ENCODE data around the gene HSF5. TPM values are rescaled to one million over a fixed set of nuclear protein-coding genes. Genes with fewer than 3 reads are reported as not detected.

The HSF5 gene
- total and polyA plus RNA-seq, 2 of the 4 experiments (the other 2 are of a cell fraction): not detected

DNA sequence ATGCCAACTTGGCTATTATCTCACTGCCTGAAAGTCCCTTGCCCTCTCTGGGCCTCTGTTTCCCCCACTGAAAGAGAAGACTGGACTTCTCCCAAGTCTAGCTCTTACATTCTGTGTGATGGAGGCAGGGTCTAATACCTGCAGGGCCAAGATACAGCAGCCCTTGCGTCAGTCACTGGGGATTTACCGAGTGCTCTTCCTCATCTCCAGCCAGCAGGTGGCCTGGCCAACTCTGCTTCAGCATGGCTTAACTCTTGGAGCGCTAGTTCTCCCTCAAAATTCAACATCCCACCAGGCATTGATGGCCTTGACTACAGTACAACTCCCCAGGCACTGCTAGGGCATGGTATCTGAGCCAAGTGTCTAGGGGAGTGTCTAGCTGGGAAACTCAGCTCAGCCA, 46.1 kb upstream of the HSF5 start:
- no peak for ATAC-seq (ENCODE audit: low read depth)
- H3K4me2 ChIP-seq (ENCODE audit: low read depth, low read length): no peak overlapping the region

More for the DNA sequence above, 46.1 kb upstream of the HSF5 start:
- Histone ChIP-seq H2AK5ac (ENCODE audit: low read depth, low read length) (no peak overlapping the region), H2BK15ac (ENCODE audit: low read depth, low read length) (no peak overlapping the region), H3K23ac (ENCODE audit: low read depth, low read length) (no peak overlapping the region), H2BK20ac (ENCODE audit: low read depth, low read length) (no peak overlapping the region), H2BK5ac (ENCODE audit: low read depth, low read length, poor library complexity, severe bottlenecking) (no peak overlapping the region), H3K27me3 (ENCODE audit: control insufficient read depth, insufficient read depth, low read length) (peaks cover 18% of the 10 kb centered on the region), H3K4me3 (ENCODE audit: insufficient read depth, low read depth, low read length) (no peak overlapping the region), H4K8ac (ENCODE audit: low read depth in 2 of 2, low read length in 2 of 2) (no peak overlapping the region), H3K9me3 (ENCODE audit: control insufficient read depth, insufficient read depth, low read length) (no peaks in the 10 kb centered on the region), H3K27ac (ENCODE audit: insufficient read depth, low read length) (no peak overlapping the region), H4K91ac (ENCODE audit: insufficient read depth, low read depth, low read length) (no peak overlapping the region), H3K4me1 (ENCODE audit: control insufficient read depth, insufficient read depth, low read length) (peaks cover 5% of the 10 kb centered on the region; the same call in 1 of the 2 replicates), H3K36me3 (ENCODE audit: control insufficient read depth, insufficient read depth, low read length) (no peaks in the 10 kb centered on the region), H2AFZ (replicated peaks; ENCODE audit: low read length, poor library complexity) (no peak overlapping the region), H4K20me1 (ENCODE audit: insufficient read depth, low read length) (no peaks in the 10 kb centered on the region), H3K9me1 (ENCODE audit: insufficient read depth, low read length) (peaks cover 6% of the 10 kb centered on the region; the same call in 1 of the 2 replicates), H2BK120ac (ENCODE audit: low read depth, low read length) (no peak overlapping the region), H3K56ac (ENCODE audit: extremely low read depth, insufficient read depth, low read length) (no peak overlapping the region), H3K4ac (ENCODE audit: low read depth, low read length) (no peak overlapping the region), H3K79me1 (ENCODE audit: low read depth in 1 of 2, low read length in 2 of 2) (no peaks in the 10 kb centered on the region), H3K18ac (ENCODE audit: low read depth, low read length) (no peak overlapping the region), H3K14ac (replicated peaks; ENCODE audit: low read depth, low read length) (no peak overlapping the region), H3K9ac (ENCODE audit: low read depth, low read length) (no peak overlapping the region), H2AK9ac (replicated peaks; ENCODE audit: low read depth, low read length, poor library complexity) (no peak overlapping the region), H4K5ac (ENCODE audit: low read depth, low read length) (no peak overlapping the region)
- no CpG with 5 or more reads among the region's 3 CpGs for WGBS, 2 experiments (ENCODE audit: extremely low coverage in 2 of 2, insufficient read length in 1 of 2)
- ChIA-PET POLR2A (ENCODE audit: unreplicated experiment) (no interaction called here), CTCF (no interaction called here)
- intact Hi-C loops (cut with micrococcal nuclease): no loop called here
- no TSS peak for BruUV-seq (replicated peaks)
- TF ChIP-seq BHLHE40 (IDR thresholded peaks at IDR 0.05; ENCODE audit: low read depth, low read length) (no peak), MAFK (IDR thresholded peaks at IDR 0.05; ENCODE audit: low read depth, low read length) (no peak), CEBPB (IDR thresholded peaks at IDR 0.05; ENCODE audit: low read depth, low read length) (no peak), MAZ (IDR thresholded peaks at IDR 0.05; ENCODE audit: borderline replicate concordance, low read depth, low read length) (no peak), FOS (IDR thresholded peaks at IDR 0.05; ENCODE audit: low read depth, low read length) (no peak), NFE2L2 (IDR thresholded peaks at IDR 0.05; ENCODE audit: low read depth, low read length) (no peak), POLR2A (IDR thresholded peaks at IDR 0.05; ENCODE audit: low read depth, low read length) (no peak), RFX5 (IDR thresholded peaks at IDR 0.05; ENCODE audit: low read depth, low read length) (no peak), RCOR1 (IDR thresholded peaks at IDR 0.05; ENCODE audit: insufficient replicate concordance, low read length) (no peak)
- TF ChIP-seq, protein P1, sequence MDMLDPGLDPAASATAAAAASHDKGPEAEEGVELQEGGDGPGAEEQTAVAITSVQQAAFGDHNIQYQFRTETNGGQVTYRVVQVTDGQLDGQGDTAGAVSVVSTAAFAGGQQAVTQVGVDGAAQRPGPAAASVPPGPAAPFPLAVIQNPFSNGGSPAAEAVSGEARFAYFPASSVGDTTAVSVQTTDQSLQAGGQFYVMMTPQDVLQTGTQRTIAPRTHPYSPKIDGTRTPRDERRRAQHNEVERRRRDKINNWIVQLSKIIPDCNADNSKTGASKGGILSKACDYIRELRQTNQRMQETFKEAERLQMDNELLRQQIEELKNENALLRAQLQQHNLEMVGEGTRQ (IDR thresholded peaks at IDR 0.05; ENCODE audit: low read depth, low read length): no peak
- TF ChIP-seq, protein P2, sequence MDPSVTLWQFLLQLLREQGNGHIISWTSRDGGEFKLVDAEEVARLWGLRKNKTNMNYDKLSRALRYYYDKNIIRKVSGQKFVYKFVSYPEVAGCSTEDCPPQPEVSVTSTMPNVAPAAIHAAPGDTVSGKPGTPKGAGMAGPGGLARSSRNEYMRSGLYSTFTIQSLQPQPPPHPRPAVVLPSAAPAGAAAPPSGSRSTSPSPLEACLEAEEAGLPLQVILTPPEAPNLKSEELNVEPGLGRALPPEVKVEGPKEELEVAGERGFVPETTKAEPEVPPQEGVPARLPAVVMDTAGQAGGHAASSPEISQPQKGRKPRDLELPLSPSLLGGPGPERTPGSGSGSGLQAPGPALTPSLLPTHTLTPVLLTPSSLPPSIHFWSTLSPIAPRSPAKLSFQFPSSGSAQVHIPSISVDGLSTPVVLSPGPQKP (IDR thresholded peaks at IDR 0.05; ENCODE audit: borderline replicate concordance, low read depth, low read length): no peak
- TF ChIP-seq, protein P3, sequence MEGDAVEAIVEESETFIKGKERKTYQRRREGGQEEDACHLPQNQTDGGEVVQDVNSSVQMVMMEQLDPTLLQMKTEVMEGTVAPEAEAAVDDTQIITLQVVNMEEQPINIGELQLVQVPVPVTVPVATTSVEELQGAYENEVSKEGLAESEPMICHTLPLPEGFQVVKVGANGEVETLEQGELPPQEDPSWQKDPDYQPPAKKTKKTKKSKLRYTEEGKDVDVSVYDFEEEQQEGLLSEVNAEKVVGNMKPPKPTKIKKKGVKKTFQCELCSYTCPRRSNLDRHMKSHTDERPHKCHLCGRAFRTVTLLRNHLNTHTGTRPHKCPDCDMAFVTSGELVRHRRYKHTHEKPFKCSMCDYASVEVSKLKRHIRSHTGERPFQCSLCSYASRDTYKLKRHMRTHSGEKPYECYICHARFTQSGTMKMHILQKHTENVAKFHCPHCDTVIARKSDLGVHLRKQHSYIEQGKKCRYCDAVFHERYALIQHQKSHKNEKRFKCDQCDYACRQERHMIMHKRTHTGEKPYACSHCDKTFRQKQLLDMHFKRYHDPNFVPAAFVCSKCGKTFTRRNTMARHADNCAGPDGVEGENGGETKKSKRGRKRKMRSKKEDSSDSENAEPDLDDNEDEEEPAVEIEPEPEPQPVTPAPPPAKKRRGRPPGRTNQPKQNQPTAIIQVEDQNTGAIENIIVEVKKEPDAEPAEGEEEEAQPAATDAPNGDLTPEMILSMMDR (conservative IDR thresholded peaks at IDR 0.05; ENCODE audit: low read depth, low read length): no peak
- dilution Hi-C loops (cut with HindIII; ENCODE audit: low sequenced_read_pairs, unreplicated experiment): no loop called here
- in situ Hi-C loops (cut with MboI; ENCODE audit: low sequenced_read_pairs): no loop called here
- no peak for DNase-seq

Measured in IMR-90 (cell line).